Psoas muscle (tissue), 8 donors: ENCODE data around the gene ARRB2. TPM values are rescaled to one million over a fixed set of nuclear protein-coding genes. Genes with fewer than 3 reads are reported as not detected.
A peak's percentile ranks its signal among the peaks of the same experiment; 100 is the strongest.

Source experiments
- ATAC-seq, 4 donors: fragments of 200-7000 bp; cut with Tn5 transposase; one replicate each; pipeline ENCODE4 v1.9.1; 2020; ENCODE audit warnings: moderate library complexity in 3 of 4, mild to moderate bottlenecking in 2 of 4
- DNase-seq, 2 donors: peaks; one replicate each; pipeline ENCODE4 v3.0.0-alpha.2; 2020
- H3K27ac ChIP-seq: fragments of 200-600 bp; one replicate; pipeline ENCODE4 v1.8.0; 2022
- H3K27me3 ChIP-seq, 3 donors: fragments of 200-600 bp in 1 of 3; one replicate each; pipeline versions ENCODE4 v1.6.1 to v1.8.0; 2013 to 2022; ENCODE audit warnings: low read length in 2 of 3, mild to moderate bottlenecking in 2 of 3, moderate library complexity in 1 of 3; ENCODE audit not compliant: insufficient read depth in 3 of 3
- H3K36me3 ChIP-seq, 2 donors: fragments of 200-600 bp in 1 of 2; one replicate each; pipeline versions ENCODE4 v1.6.1 to v1.8.0; 2013 to 2022; ENCODE audit warnings: low read depth in 1 of 2, mild to moderate bottlenecking in 1 of 2, moderate library complexity in 1 of 2; ENCODE audit not compliant: insufficient read depth in 1 of 2
- H3K4me1 ChIP-seq: fragments of 200-600 bp; one replicate; pipeline ENCODE4 v1.8.0; 2022
- H3K4me3 ChIP-seq: fragments of 200-600 bp; one replicate; pipeline ENCODE4 v1.8.0; 2022; ENCODE audit warnings: mild to moderate bottlenecking
- H3K9me3 ChIP-seq: fragments of 200-600 bp; one replicate; pipeline ENCODE4 v1.8.0; 2022
- WGBS, 3 donors: extraction: QIAGEN DNeasy Blood & Tissue Kit; methylation state at CpG; one replicate each; pipeline versions ENCODE4 v1.1.6 to v1.1.7; 2013; 5-methylcytosine and 5-hydroxymethylcytosine counted together
- intact Hi-C, 2 donors: fragments of 100-400 bp; cut with DNase I; formaldehyde crosslinking; loops; one replicate each; pipeline versions ENCODE4 v1.11.0 to v1.14.2; 2022
- polyA plus RNA-seq, 3 donors: library from polyadenylated mRNA; stranded (reverse); fragments of 200-250 nt; gene quantifications; one replicate each; pipeline ENCODE4 v1.2.3, GENCODE V29; 2013
- total RNA-seq, 4 donors: library from RNA; stranded (reverse); fragmentation: NEBNext Ultra II Directional in 2 of 4; extraction: Animal tissue kit (Norgen Biotek cat#: 25700) in 2 of 4; gene quantifications; one replicate each; pipeline versions ENCODE4 v1.2.1 to v1.2.4, GENCODE V29; 2021 to 2023
- TF ChIP-seq, protein P1 (sequence below): fragments of 200-600 bp; IDR thresholded peaks from one replicate; pipeline ENCODE4 v1.8.0; 2022; ENCODE audit warnings: antibody characterized with exemption
- donor health status: healthy with polysubstance abuse.
- donor health status: DM: no; HTN: no; CAD: no; lungs with moderate emphysema.
- donor health status: Bipolar disorder and iron deficiency.
- donor health status: healthy.
- donor health status: DM: yes; HTN: yes; CAD: no.
- donor health status: DM: no; HTN: no; CAD: no.
- donor health status: DM: no; HTN: no; CAD: no.
- donor health status: DM: yes; HTN: yes; CAD: no.

The ARRB2 gene
- total and polyA plus RNA-seq, 7 donors, result 6.6 to 16.5 (median 12.1) TPM

- Histone ChIP-seq H3K27ac (no peak overlapping the region), H3K27me3 (peaks cover 0 to 50% (median 7%) of the 10 kb centered on the region in 3 donors), H3K9me3 (no peaks in the 10 kb centered on the region), H3K4me1 (peaks cover 7% of the 10 kb centered on the region), H3K4me3 (peak overlapping the region; percentile 92), H3K36me3 (peaks cover 0 to 3% of the 10 kb centered on the region in 2 donors)
- ATAC-seq (peak in 2 of 4 donors; percentile 10 to 18), DNase-seq (no peak)
- TF ChIP-seq, protein P1, sequence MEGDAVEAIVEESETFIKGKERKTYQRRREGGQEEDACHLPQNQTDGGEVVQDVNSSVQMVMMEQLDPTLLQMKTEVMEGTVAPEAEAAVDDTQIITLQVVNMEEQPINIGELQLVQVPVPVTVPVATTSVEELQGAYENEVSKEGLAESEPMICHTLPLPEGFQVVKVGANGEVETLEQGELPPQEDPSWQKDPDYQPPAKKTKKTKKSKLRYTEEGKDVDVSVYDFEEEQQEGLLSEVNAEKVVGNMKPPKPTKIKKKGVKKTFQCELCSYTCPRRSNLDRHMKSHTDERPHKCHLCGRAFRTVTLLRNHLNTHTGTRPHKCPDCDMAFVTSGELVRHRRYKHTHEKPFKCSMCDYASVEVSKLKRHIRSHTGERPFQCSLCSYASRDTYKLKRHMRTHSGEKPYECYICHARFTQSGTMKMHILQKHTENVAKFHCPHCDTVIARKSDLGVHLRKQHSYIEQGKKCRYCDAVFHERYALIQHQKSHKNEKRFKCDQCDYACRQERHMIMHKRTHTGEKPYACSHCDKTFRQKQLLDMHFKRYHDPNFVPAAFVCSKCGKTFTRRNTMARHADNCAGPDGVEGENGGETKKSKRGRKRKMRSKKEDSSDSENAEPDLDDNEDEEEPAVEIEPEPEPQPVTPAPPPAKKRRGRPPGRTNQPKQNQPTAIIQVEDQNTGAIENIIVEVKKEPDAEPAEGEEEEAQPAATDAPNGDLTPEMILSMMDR, result no peak
- intact Hi-C loops, result loop anchor here in 1 of 2 donors (5.0 kb wide), 1 partner anchor 149 kb away; no protein-coding TSS in a partner anchor
- WGBS, 3 donors, result 23 to 28% (median 23%) methylated on average over 40 to 41 of the region's 41 CpGs
Observed at GRCh38 chr17:4738136-4739121, 28.0 kb downstream of the ARRB2 start.

GRCh38 chr17:4739122-4740024, 28.9 kb downstream of the ARRB2 start, which contains the start of the genes CXCL16 and ZMYND15:
TSS of gene CXCL16 (minus strand) at chr17:4739928. CDS start at chr17:4739339, 589 bp downstream.
TSS of gene ZMYND15 (plus strand) at chr17:4739833. CDS start at chr17:4740549, 716 bp downstream.
- H3K27me3 ChIP-seq, result peaks cover 0 to 59% (median 13%) of the 10 kb centered on the region in 3 donors
- H3K9me3 ChIP-seq, result no peaks in the 10 kb centered on the region
- WGBS, 3 donors, result 0 to 1% (median 0%) methylated on average over 67 to 100 of the region's 100 CpGs
- H3K4me1 ChIP-seq, result peaks cover 7% of the 10 kb centered on the region
- TF ChIP-seq, protein P1, result no peak
- ATAC-seq (peak; percentile 53 to 76 (median 69)), DNase-seq (peak; percentile 57 to 72)
- intact Hi-C loops, result loop anchor here in 1 of 2 donors (5.0 kb wide), 1 partner anchor 148 kb away; no protein-coding TSS in a partner anchor
- H3K36me3 ChIP-seq, result no peaks in the 10 kb centered on the region
- H3K27ac ChIP-seq, result no peak within 1 kb of the TSS
- H3K4me3 ChIP-seq, result peak within 1 kb of the TSS; percentile 92

DNA sequence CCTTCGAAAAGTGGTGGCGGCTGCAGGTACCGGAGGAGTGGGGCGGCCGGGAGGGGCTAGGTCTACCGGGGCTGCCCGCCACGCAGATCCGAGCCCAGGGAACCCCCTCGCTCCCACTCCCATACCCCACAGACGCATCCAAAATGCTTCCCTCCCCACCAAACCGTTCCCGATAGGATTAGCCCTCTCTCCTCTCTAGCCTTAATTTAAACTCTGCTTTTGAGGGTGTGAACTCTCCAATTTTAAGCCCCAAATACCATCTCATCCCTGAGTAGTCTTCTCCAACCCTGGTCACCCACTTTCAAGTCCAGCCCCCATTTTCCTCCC, 29.6 kb downstream of the ARRB2 start:
- no peaks in the 10 kb centered on the region for H3K36me3 ChIP-seq
- intact Hi-C loops, result no loop called here
- no peak for ATAC-seq
- H3K4me1 ChIP-seq, result peaks cover 7% of the 10 kb centered on the region
- no peaks in the 10 kb centered on the region for H3K9me3 ChIP-seq
- peaks cover 0 to 65% (median 19%) of the 10 kb centered on the region in 3 donors for H3K27me3 ChIP-seq
- WGBS, 3 donors, result 7 to 11% (median 11%) methylated on average over 7 to 13 of the region's 13 CpGs
- no peak overlapping the region for H3K27ac ChIP-seq
- no peak for DNase-seq
- TF ChIP-seq, protein P1, result no peak
- peak overlapping the region; percentile 92 for H3K4me3 ChIP-seq

DNA sequence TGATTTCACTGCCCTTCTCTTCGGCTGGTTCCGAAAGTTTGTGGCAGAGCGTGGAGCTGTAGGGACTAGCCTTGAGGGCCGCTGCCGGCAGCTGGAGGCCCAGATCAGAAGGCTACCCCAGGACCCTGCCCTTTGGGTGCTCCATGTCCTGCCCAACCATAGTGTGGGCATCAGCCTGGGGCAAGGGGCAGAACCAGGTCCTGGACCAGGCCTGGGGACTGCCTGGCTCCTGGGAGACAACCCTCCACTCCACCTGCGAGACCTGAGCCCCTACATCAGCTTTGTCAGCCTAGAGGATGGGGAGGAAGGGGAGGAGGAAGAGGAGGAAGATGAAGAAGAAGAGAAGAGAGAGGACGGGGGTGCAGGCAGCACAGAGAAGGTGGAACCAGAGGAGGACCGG, 30.2 kb downstream of the ARRB2 start:
- Histone ChIP-seq H3K4me3 (no peak overlapping the region), H3K36me3 (no peaks in the 10 kb centered on the region), H3K27ac (no peak overlapping the region), H3K4me1 (peaks cover 7% of the 10 kb centered on the region), H3K9me3 (no peaks in the 10 kb centered on the region), H3K27me3 (peaks cover 0 to 71% (median 24%) of the 10 kb centered on the region in 3 donors)
- no peak for ATAC-seq
- intact Hi-C loops, result no loop called here
- TF ChIP-seq, protein P1, result no peak
- no peak for DNase-seq
- WGBS, 3 donors, result 92 to 96% (median 95%) methylated on average over 8 of the region's 8 CpGs
